Measurements from ENCODE around the gene FRY. TPM values are rescaled to one million over a fixed set of nuclear protein-coding genes. Genes with fewer than 3 reads are reported as not detected.

FRY gene
- total RNA-seq, 4 donors from 2014 or later, result 27.4 to 50.4 (median 39.4) TPM

DNA sequence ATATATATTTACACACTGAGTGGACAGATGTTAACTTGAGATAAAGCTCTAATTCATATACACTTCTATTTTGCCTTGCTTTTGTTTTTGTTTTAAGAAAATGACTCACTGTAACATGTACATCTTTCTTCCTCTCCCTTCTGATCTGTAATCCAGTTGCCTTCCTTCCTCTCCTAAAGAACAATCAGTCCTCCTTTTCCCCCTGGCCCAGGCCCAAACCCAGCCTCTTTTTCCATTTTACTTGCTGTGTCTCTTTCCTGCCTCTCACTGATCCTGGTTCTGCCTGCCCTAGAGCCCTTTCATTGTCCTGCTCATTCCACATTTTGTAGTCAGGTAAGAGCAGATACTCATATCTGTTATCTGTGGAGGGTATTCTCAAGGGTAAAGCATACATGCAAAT is 232.8 kb downstream of the FRY start:
- no peaks in the 10 kb centered on the region for H3K27me3 ChIP-seq
- peaks cover 7 to 8% of the 10 kb centered on the region in 2 donors for H3K4me1 ChIP-seq
- no peaks in the 10 kb centered on the region for H3K36me3 ChIP-seq
- H3K9me3 ChIP-seq, result no peaks in the 10 kb centered on the region
- TF ChIP-seq POLR2A (IDR thresholded peaks at IDR 0.05), result no peak
- TF ChIP-seq, protein P1, sequence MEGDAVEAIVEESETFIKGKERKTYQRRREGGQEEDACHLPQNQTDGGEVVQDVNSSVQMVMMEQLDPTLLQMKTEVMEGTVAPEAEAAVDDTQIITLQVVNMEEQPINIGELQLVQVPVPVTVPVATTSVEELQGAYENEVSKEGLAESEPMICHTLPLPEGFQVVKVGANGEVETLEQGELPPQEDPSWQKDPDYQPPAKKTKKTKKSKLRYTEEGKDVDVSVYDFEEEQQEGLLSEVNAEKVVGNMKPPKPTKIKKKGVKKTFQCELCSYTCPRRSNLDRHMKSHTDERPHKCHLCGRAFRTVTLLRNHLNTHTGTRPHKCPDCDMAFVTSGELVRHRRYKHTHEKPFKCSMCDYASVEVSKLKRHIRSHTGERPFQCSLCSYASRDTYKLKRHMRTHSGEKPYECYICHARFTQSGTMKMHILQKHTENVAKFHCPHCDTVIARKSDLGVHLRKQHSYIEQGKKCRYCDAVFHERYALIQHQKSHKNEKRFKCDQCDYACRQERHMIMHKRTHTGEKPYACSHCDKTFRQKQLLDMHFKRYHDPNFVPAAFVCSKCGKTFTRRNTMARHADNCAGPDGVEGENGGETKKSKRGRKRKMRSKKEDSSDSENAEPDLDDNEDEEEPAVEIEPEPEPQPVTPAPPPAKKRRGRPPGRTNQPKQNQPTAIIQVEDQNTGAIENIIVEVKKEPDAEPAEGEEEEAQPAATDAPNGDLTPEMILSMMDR (IDR thresholded peaks at IDR 0.05), result no peak
- peak overlapping the region in 2 of 3 donors; percentile 39 to 51 for H3K27ac ChIP-seq
- intact Hi-C loops (cut with DNase I), result no loop called here
- H3K4me3 ChIP-seq (replicated peaks in 1 of 3), result no peak overlapping the region
- peak; percentile 34 to 42 for DNase-seq

DNA sequence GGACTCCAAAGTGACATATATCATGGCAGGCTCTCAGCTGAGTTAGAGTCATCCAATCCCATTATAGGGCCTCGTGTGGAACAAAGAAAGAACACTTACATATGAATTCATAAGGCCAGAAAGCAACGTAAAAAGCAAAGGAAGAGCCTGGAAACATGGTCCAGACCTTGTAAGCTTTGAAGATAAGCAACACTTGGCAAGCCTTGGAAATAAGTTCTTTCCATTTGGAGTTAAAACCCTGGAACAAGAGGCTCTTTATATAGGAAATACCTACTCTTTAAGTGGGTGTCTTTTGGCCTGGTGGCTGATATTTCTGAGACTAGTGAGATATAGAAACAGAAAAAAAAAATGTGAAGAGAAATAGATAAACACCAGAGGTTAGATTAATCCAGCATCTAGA is 234.2 kb downstream of the FRY start:
- DNase-seq, result no peak
- H3K27ac ChIP-seq, result no peak overlapping the region
- H3K27me3 ChIP-seq, result no peaks in the 10 kb centered on the region
- peaks cover 5 to 8% of the 10 kb centered on the region in 2 donors for H3K4me1 ChIP-seq
- intact Hi-C loops (cut with DNase I), result no loop called here
- no peaks in the 10 kb centered on the region for H3K9me3 ChIP-seq
- TF ChIP-seq POLR2A (IDR thresholded peaks at IDR 0.05), result no peak
- TF ChIP-seq, protein P1 (IDR thresholded peaks at IDR 0.05), result no peak
- no peak overlapping the region for H3K4me3 ChIP-seq (replicated peaks in 1 of 3)
- 44 to 45% methylated on average over 2 of the region's 2 CpGs for WGBS, 2 donors
- H3K36me3 ChIP-seq, result peaks cover 0 to 1% of the 10 kb centered on the region in 2 donors

DNA sequence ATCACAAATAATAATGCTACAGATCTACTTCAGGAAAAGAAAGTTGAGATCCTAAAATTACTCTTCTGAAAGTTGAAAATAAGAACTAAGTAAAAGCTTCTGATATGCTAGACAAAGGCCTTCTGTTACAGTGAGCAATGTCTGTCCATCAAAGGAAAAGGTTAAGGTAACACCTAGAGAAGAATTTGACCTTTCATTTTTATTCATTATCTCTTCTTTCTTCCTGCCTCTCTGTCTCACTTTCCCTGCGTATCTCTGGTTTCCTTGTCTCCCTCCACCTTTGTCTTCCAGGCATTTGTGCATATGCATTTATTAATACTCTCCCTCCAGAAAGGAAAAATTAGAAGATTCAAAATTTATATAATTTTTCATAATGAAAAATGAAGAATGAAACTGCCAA is 234.6 kb downstream of the FRY start:
- 87 to 94% methylated on average over 1 of the region's 1 CpG for WGBS, 2 donors
- no peaks in the 10 kb centered on the region for H3K9me3 ChIP-seq
- peaks cover 0 to 4% of the 10 kb centered on the region in 2 donors for H3K36me3 ChIP-seq
- H3K27me3 ChIP-seq, result no peaks in the 10 kb centered on the region
- H3K4me3 ChIP-seq (replicated peaks in 1 of 3), result no peak overlapping the region
- H3K27ac ChIP-seq, result no peak overlapping the region
- peaks cover 3 to 8% of the 10 kb centered on the region in 2 donors for H3K4me1 ChIP-seq
- TF ChIP-seq, protein P1 (IDR thresholded peaks at IDR 0.05), result no peak
- TF ChIP-seq POLR2A (IDR thresholded peaks at IDR 0.05), result no peak
- DNase-seq, result no peak
- intact Hi-C loops (cut with DNase I), result no loop called here

DNA sequence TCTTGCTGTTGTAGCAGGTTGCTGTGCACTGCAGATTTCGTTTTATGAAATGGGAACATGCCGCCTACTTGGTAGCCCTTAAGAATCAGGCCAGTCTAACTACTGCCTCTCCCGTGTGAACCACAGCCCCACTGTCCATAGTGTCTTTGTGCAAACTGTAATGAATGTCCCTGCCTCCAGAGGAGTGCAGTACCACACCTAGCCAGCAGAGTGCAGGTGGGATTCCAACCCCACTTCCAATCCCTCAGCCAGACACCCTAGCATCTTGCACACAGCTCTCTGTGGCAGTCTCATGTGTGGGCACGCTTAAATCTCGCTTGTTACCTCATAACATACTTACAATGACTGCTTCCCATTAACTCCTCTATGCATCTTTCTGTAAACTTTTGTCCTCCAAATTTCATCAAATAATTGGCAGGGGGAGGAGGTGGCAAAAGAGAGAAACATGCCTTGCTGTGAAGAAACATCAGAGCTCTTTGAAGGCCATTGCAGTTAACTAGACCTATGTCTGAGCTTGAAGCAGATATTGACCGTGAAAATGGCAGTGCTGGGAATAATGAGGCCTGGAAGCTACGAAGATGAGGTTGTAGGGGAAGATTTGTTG is 236.4 kb downstream of the FRY start:
- WGBS, 2 donors, result 79 to 85% methylated on average over 7 of the region's 7 CpGs
- DNase-seq, result peak; percentile 55 to 62
- no peaks in the 10 kb centered on the region for H3K27me3 ChIP-seq
- intact Hi-C loops (cut with DNase I), result no loop called here
- TF ChIP-seq, protein P1 (IDR thresholded peaks at IDR 0.05), result peak; percentile 69 to 85 (median 72)
- TF ChIP-seq POLR2A (IDR thresholded peaks at IDR 0.05), result no peak
- no peak overlapping the region for H3K27ac ChIP-seq
- peaks cover 0 to 4% of the 10 kb centered on the region in 2 donors for H3K36me3 ChIP-seq
- H3K4me3 ChIP-seq (replicated peaks in 1 of 3), result no peak overlapping the region
- no peaks in the 10 kb centered on the region for H3K4me1 ChIP-seq
- H3K9me3 ChIP-seq, result no peaks in the 10 kb centered on the region

DNA sequence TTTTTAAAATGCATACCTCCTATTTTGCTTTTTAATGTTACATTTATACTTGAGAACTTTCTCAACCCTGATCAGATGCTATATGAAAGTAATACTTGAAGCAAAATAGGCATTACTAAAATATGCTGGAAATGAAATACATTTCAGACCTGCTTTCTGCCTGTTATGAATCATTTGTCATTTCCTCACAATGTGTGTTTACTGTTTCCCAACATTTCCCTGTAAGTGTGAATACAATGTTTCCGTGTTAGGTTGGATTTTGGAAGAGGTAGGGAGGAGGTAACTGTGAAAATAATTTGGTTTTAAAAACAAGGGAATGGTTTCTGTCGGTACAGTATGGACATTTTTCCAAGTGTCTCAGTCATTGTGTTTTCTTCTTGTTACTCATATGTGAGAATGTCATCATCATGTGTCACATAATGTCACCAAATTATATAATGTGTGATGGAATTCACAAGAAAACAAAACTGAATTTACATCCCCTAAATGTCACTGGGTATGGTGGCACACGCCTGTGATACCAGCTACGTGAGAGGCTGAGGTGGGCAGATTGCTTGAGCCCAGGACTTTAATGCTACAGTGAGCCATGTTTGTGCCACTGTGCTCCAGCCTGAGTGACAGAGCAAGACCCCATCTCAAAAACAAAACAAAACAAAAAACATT is 240.6 kb downstream of the FRY start:
- WGBS, 2 donors, result 85 to 86% methylated on average over 4 of the region's 4 CpGs
- Histone ChIP-seq H3K27me3 (no peaks in the 10 kb centered on the region), H3K27ac (peak overlapping the region in 1 of 3 donors; percentile 20), H3K4me3 (replicated peaks in 1 of 3) (no peak overlapping the region), H3K4me1 (no peaks in the 10 kb centered on the region), H3K9me3 (no peaks in the 10 kb centered on the region), H3K36me3 (peaks cover 4% of the 10 kb centered on the region in 2 donors)
- no peak for TF ChIP-seq POLR2A (IDR thresholded peaks at IDR 0.05)
- TF ChIP-seq, protein P1 (IDR thresholded peaks at IDR 0.05), result no peak
- DNase-seq, result no peak
- intact Hi-C loops (cut with DNase I), result no loop called here
